HuH-7 (cell line): ENCODE measurements around the gene CCDC182.

ENCODE experiments used
- DNase-seq: peaks from one replicate; pipeline ENCODE4 v3.0.0; 2011; ENCODE audit warnings: low spot score

CCDC182 gene

DNA sequence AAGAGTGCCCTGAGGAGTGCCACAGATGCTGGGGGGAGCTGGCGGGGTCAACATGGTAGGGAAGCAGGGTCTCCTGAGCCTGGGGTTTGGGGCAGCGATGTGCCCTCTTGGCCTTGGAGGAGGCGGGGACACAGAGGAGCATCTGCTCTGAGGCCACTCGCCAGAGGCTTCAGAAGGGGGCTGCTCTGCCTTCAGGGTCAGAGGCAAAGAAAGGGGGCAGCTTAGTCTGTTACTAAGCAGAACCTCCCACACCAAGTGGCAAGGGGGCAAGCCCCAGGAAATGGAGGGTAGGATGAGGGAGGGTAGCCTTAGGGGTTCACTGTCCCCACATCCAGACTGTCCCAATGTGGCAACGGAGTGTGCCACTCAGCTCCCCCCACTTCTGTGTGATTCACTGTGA is 18.3 kb downstream of the CCDC182 start:
- no peak for DNase-seq

DNA sequence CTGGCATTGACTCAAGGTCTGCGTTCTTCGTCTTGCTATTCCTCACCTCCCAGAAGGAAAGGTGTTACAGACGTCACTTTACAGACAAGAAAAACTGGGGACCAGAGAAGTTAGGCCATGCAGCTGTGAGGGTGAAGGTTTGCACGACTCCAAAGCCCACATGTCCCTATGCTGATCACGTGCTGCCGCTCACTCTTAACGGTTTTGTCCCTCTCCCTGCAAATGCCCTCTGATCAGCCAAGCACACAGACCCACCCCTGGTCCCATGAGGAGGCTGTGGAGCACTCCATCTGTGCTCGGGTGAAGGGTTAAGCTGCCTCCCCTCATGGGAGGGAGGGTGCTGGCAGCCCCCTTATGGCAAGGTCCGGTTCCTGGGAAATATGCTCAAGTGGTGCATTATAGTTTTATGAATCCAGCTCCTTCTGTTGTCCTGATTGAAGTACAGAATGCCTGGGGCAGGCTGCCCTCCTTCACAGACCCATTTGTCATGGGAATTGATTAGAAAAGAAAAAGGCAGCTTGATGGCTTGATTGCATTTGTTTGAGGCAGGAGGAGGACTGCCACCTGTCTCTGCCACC is 18.8 kb downstream of the CCDC182 start:
- DNase-seq = no peak

DNA sequence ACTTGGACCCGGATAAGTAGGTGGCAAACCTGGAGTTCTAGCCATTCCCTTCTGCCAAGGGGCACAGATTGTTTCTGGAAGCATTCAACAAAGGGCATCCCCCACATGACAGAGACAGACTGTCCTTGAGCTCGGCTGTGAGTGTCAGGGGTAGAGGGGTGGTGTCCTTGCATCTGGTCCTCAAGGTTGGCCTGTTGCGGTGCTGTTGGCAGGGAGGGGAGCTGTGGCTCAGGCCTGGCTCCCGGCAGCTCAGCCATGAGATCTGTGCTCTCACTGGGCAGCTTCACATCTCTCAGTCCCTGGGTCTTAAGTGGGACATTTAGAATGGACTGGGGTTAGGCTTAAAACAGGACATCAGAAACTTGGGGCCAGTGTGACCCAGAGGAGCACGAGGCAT is 20.4 kb downstream of the CCDC182 start:
- DNase-seq = no peak

DNA sequence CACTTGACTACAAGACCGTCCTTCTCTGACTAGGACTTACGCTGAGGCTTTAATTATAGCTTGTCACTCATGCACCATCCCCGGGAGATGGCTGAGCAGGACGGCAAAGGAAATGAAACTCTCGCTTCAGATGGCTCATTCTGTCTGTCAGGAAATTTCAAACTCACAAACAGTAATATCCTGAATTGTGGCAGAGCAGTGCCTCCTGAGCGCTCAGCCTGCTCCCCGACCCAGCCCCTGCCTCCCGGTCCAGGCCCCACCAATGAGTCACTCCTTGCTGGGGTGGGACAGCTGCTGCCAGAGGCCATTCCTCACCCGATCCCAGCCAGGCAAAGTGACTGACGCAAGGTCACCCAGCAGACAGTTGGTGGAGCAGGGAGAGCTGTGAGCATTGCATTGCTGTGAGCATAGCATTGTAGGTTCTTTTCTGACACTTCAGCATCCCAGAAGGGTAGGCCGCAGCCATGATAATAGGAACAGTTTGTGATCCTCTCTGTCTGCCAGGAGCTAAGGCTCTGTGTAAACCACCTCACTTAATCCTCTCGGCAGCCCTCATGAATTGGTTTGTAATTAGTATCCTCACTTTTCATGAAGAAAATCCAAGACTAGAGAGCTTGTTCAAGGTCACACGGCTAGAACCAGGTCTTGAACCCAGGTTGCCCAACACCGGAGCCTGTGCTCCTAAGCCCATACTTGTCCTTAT is 20.9 kb downstream of the CCDC182 start:
- DNase-seq = no peak

DNA sequence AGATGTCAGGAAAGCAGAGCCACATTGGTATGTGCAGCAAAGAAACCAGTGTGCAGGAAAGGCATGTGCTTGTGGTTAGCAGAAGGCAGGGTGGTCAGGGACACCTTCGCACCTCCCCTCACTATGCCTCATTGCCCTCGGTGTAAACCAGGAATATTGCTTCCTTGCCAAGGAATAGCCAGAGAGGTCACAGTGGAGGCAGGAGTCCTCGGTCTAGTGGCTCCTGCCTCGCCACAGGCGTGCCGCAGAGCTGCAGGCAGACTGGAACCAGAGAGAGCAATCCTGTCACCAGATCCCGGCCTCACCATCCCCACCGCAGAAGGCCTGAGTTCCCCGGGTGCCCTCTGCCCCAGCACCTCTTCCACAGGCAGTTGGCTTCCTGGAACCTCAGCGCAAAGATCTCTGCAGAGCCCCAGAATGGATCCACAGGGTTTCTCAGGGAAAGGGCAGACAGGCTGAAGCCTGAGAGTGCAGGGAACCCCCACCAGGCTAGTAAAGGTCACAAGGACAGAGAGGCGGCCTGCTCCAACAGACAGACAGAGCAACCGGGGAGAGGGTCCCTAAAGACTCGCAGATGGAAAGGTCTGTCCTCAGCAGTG is 21.6 kb downstream of the CCDC182 start:
- no peak for DNase-seq

DNA sequence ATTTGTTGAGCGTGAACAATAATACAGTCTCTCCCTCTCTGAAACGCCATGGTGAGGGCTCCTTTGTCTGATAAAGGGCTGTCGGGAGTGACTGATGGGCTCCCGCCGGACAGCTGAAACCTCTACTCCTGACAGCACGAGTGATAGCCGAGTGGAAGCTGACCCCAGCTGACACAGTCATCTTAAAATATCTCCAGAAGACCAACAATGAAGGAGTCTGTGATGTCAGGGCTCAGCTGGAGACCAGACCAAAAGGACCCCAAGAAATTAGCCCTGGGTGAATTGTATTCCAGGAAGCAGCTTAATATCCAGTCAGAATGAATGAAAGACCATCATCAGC is 22.4 kb downstream of the CCDC182 start:
- no peak for DNase-seq

DNA sequence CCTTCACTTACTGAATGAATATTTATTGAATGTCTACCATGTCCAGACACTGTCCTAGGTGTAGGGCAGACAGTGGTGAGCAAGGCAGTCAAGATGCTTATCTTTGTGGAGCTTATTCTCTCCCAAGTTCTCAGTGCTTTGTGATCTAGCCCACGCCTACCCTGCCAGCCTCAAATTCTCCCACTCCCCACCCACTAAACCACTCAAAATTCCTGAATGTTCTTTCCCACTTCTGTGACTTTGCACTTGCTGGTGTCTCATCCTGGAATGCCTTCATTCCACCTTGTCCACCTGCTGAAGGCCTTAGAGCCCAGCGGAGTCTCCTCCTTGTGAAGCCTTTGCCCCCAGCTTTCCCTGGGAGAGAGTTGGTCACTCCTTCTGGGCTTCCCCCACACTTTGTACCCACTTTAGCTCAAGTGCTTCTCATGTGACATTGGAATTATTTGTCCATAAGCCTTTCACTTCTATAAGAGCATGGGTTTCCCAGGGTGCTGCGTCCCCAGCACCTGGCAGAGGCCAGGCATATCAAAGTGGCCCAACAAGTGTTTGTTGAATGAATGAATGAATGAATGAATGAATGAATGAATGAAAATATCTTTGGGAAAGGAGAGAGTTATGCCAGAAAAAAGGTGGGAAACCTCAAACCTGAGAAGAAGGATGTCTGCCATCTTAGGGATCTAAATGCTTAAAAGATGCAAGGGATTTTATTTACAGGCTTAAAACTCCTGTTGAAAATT is 23.0 kb downstream of the CCDC182 start:
- no peak for DNase-seq

DNA sequence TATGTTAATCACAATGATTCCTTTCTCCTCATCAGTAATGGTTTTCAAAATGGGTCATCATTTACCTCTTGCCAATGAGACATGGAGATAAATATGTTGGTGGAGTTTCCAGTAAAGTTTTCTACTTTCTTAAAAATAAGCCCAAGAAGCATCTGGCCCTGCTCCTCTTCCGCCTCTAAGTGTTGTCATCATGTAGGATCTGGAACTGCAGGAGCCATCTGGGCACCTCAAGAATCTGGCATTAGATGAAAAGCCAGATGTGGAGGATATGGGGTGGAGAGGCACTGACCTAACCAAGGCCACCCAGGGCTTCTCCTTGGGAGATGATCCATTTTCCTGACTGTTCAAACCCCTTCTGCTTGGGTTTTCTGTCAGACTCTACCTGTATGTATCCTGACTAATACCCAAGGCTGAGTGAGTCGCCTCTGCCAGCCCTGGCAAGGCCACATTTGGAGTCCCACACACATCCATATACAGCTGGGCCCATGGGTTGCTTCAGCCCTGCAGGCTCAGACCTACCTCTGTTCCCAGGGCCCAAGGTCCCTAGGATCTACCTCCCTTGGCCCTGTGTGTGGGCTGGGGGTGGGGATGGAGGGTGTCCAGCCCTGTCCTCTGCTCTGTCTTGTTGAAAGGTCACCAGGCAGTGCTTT is 24.6 kb downstream of the CCDC182 start:
- DNase-seq = no peak

DNA sequence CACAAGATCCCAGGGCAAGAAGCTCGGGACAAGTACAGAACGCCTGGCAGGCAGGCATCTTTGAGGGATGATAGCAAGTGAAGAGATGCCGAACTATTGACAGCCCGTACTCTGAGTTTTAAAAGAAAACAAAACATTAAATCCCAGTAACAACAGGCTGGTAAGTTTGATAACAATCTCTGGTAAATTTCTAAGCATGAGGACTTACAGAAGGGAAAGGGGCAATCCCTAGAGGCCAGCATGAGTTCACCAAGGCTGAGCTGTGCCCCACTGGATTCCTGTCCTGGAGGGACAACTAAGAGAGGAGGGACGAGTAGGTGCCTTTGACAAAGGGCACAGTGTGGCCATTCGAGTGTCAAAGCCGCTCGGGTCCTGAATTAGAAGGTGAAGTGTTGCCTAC is 26.2 kb downstream of the CCDC182 start:
- no peak for DNase-seq

DNA sequence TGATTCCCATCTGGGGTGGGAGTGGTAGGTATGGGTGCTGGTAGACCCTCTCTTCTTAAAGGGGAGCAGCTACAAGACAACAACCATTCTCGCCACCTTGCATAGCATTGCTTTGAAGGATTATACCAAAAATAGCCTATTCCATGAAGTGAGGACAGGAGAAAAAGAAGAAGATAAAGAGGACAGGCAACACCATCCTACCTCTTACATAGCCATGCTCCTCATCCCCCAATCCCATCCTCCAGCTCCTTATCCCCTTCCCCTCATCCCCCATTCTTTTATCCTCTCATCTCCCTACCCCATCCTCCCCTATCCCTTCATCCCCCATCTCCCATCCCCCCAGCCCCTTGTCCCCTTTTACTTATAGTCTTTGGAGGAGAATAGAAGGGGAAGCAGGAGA is 29.1 kb downstream of the CCDC182 start:
- DNase-seq = no peak

DNA sequence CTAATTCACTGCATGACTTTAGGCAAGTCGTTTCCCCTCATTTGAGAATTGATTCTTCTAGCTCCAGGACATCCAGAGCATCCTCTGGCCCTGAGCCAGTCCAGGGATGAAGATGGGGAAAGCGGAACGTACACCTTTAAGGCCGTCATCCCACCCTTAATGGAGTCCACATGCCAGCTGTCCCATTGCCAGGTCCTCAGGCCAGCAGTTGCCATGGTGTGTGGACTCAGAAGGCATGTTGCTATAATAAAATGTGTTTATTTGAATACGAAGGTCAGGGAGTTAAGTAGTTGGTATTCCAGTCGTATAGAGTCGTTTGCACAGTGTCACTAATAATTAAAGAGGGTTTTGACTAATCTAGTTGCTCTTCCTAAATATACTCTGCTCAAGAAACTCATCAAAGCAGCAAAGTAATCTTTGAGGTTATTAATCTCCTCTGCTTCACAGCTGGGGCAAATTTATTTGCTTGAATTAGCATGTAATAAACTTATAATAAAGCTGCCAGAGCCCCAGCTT is 30.4 kb downstream of the CCDC182 start:
- DNase-seq = no peak

DNA sequence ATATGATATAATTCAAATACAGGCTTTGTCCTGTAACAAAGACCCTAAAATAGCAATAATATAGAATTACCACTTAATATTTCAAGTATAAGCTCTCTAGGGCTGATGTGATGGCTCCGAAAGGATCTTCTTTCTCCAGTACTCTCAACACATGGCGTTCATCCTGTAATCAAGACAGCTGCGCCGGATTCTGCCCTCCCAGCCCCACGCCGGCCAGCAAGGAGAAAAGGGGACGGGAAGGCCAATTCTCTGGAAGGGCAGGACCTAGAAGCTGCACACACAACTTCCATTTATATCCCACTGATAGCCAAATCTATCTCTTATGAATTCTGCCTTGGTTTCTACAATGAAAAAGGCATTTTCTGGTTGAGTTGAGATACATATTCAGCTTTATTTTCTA is 32.0 kb downstream of the CCDC182 start:
- no peak for DNase-seq

DNA sequence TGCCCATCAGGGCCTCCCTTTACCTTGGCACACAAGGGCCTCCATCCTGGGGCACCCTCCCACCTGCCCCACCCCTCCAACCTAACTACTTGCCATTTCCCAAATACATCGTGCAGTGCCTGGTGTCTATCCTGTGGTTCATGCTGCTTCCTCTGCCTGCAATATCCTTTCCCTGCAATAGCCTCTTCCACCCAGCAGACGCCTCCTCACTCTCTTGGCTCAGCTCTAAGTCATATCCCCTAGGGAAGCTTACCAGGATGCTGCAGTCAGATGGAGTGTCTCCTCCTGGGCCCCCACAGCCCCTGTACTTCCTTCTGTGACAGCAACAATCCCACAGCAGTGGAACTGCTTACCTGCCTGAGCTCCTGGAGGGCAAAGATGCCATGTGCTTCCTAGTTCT is 36.7 kb downstream of the CCDC182 start:
- DNase-seq = no peak

DNA sequence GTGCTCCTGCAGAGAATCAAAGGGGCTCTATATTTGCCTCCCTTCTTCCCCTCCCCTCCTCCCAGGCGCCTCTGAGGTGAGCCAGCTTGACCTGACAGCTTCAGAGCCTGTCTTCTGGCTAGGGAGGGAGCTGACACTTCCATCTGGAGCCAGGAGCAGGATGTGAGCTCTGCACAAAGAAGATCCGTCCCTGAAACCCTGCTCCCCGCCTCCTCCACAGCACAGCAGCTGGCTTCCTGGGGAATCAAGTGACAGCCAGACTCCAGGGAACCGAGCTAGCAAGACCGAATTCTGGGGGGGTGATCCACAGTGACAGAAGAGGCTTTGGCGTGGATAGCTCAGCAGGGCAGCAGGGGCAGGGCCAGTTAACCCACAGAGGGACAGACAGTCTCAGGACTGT is 37.2 kb downstream of the CCDC182 start:
- DNase-seq = no peak

DNA sequence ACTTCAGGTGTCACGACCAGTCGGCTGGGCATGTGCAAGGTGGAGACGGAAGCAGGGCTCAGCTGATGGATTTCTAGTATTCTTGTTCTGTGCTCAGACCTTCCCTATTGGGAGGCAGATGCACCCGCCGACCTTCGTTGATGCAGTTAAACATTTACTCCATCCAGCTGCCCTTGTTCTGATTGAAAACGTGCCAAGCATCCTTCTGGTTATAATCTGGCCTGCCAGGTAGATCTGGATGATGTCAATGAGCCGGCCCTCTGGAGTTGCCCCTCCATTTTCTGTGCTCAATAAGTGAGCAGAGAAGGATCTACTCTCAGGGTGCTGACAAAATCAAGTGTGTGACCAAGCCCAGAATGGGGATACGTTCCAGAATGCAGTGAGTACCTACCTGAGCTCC is 38.3 kb downstream of the CCDC182 start:
- no peak for DNase-seq

DNA sequence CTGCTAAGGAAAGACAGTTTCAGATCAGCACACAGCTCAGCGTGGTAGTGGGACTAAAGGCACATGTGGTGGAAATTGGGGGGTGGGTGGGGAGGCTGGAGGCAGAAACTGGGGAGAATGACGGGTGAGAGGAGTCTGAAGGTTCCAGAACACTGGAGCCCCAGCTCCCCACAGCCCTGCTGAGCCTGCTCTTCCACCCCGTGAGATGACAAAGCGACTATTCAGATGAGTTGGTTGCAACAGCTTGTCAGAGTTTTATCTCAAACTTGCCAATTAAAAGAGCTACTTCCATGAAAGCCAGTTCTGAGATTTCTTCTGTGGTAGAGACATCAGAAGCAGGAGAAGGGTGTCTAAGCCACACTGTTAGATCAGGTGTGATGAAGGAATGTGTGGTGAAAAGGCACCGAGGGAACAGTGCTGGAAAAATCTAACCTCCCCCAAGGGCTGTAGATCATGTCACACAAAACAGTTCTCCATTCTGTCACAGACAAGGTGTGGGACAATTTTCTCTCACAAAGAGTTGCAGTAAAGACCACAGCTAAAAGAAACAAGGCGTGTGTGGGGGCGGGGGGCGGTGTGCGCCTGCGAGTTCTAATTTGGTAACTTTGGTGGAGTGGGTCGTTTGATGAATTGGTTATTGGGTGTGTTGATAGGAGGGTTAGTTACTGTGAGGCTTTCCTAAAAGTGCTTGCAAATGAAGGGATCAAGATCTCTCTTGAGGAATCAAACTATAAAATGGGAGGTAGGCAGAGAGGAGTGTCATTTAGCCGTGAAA is 39.0 kb downstream of the CCDC182 start:
- DNase-seq = no peak

DNA sequence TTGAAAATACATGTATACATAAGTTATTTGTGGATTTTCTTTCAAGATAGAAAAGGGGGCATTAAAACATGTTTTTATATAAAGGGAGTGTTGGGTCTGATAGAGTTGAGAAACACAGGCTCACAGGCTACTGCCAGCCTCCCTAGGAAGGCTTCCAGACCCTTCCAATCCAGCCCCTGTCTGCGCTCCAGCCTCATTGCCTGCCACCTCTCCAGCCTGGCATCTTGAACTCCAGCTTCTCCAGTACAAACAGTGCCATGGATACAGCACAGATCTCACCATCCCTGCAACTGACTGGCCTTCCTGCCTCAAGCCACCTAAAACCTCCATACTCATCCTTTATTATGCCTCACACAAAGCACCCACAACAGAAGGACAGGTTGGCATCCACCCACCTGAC is 40.7 kb downstream of the CCDC182 start:
- DNase-seq = no peak

DNA sequence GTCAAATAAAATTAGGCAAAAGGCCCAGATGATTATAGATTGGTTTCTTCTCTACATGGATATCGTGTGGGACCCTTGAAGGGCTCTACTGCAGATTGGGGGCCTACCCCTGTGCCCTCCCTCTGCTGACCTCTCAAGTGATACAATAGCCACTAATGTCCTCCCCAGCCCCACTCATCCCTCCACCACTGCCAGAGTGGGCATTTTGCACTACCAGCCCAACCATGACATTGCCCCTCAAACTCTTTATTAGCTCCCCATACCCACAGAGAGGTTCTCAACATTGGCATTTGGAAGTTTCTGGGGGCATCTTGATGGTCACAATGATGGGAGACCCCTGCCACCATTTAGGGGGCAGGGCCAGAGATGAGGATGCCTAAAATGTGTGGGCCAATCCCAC is 41.8 kb downstream of the CCDC182 start:
- no peak for DNase-seq

DNA sequence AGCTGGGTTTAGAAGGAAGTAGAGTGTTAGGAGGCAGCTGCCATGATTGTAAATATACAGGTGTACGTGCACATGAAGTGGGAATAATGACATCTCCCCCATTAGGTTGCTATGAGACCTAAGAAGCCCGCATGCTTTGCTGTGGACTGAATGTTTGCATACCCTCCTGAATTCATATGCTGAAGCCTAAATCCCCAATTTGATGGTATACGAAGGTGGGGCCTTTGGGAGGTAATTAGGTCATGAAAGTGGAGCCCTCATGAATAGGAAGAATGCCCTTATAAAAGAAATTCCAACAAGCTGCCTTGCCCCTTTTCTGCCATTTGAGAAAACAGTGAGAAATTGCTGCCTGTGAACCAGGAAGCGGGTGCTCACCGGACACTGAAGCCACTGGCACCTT is 44.0 kb downstream of the CCDC182 start:
- no peak for DNase-seq

DNA sequence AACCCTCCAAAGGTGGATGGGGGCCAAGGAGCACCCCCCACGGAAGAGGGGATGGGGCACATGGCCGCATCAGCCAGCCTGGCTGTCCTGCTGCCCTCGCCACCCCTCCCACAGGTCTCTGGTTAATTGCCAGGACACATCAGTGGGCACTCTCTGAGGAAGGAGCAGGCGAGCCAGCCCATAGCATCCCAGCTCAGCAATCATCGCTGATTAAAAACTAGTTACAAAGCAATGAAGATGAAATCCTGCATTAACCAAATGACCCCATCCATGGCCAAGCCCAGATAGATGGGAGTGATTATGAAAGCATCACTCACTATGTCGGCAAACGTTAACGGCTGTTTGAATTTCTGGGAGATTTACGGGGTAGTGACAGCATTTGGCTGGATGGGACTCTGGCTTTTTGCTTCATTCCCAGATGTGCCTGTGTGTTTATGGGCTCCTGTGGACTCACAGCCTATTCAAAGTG is 45.3 kb downstream of the CCDC182 start:
- DNase-seq = no peak

DNA sequence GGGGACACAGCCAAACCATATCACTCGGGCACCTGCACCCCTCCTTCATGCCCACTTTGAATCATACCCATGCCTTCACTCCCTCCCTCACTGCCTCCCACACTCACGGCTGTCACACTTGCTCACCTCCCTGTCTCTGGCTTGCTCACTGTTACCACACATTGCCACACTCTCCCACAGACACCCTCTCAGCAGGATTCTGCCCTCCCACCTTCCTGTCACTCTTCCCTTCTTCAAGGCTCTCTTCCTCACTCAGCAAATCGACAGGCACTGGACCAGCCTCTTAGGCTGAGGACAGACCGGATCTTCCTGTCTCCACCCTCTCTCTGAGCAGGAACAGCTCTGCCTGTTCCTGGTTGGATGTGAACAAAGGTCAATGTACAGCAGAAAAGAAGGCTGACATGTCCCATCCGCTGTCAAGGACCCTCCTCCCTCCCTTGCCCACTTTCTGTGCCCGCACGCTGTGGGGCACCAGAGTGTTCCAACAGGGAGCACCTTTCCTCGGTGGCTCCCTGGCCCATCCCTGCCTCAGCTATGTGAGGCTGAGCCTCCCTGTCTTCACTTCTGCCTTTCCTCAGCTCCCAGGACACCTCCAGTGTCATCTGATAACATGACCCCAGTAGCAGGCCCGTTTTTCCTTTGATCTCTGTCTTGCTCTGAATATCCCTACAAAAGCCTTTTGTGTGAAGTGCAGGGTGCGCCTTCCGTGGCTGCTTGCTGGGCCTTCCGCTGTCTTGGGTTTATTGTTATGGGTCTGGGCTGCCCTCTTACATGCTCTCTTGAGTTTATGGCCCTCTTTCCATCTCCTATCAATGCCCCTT is 47.0 kb downstream of the CCDC182 start:
- no peak for DNase-seq
